HG02610 (cell line): ENCODE results near the gene CEP250.
"Not testable (repeated sequence)": the region's sequence is repeated elsewhere in the genome, so short reads cannot be mapped to it uniquely, and the experiment has no call there.

Experiments used
- ATAC-seq: cut with Tn5 transposase; IDR thresholded peaks from one replicate; pipeline ENCODE4 v1.9.1; 2021; ENCODE audit warnings: mild to moderate bottlenecking, moderate library complexity; ENCODE audit not compliant: unreplicated experiment

The CEP250 gene

DNA sequence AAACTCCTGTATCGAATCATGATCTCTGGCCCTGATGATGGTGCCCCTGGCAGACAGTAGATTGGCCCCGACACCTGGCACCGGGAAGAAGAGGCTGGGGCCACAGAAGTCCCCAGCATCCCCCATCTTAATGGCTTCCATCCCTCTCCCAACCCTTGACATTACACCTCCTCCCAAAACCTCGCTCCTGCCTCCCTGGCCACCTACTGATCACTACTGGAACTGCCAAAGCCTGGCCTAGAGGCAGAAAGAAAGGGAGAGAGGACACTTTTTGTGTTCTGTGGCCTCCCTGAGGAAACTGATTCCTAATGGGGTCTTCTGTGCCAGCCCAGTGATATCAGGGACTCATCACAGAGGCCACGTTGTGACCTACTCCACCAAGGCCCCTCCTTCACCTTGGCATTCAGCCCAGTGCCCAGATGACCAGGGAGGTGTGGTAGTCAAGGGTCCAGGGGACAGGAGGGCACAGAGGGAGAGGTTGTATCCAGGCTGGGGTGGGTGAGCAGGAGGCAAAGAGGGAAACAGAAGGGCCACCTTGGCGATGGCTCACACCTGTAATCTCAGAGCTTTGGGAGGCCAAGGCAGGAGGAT, 68.0 kb downstream of the CEP250 start:
- no peak for ATAC-seq

DNA sequence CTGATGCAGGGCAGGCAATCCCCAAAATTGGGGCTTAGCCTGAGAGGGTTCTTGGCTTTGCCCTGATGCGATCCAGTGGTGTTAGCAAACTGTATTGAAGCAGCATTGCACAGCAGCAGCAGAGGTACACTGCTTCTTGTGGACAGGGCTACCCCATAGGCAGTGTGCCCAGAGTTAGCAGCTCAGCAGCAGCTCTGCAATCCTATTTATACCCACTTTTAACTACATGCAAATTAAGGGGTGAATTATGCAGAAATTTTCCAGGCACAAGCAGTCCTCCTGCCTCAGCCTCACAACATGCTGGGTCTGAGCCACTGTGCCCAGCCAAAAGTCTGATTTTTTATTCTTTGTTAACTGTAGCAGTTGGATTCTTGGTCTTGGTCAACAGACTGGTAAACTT, 70.2 kb downstream of the CEP250 start:
- ATAC-seq: no peak

DNA sequence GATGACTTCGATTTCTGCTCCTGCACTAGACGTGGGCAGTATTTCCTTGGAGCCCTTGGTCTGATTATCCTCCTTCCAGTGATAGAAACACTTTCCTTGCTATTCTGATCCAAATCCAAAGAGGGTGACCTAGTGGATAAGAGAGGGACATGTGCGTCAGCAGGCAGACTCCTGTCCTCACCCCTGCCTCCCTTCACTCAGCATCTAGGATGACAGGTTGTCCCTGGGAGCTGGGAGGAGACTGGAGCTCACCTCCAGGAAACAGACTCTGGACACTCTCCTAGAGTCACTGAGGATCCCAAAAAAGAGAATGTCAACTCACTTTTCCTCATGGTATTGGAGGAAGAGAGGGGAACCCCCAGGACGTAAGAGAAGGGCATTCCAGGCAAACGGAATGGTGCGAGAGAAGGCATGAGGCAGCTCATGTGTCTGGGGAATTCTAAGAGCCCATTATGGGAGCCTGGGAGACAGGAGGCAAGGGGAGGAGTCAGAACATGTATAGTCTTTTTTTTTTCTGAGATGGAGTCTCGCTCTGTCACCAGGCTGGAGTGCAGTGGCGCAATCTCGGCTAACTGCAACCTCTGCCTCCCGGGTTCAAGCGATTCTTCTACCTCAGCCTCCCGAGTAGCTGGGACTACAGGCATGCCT, 71.8 kb downstream of the CEP250 start:
- ATAC-seq: no peak

DNA sequence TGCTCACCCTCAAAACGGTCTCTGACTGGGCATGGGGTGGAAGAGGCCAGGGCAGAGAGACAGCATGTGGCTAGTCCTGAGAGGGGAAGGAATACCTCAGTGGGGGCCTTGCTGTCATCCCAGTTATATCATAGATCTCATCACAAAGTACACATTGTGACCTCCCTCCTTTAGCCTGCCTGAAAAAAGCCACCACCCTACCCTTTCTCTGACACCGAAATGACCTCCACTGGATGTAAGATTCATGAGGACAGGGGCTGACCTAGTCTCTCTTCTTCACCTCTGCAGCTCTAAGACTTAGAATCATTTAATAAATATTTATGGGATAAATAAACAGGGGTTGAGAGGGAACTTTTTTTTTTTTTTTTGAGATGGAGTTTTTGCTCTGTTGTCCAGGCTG, 74.2 kb downstream of the CEP250 start, which contains the start of gene C20orf173:
TSS of gene C20orf173 (minus strand) at position 101 of the 400 bp plus-strand sequence. CDS start 279 bp downstream, outside the sequence.
- no peak for ATAC-seq

DNA sequence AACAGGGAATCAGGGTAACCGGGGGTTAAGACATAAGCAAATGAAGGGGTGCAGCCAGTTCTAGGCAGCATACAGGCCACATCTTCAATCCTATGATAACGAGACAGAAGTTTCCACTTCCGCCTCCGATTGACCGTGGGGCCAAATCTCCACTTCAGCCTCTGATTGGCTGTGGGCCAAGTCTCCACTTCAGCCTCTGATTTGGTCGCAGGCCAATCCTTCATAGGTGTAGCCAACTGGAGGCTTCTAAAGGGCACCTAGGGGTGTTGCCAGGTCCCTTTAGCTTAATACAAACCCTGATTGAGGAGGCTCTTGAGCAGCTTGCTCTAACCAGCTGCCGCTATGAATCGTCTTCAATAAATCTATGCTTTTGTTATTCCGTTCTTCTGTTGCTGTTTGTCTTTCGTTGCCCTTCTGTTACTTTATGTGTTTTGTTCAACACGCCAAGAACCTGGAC, 84.4 kb downstream of the CEP250 start:
- peak; percentile 71 for ATAC-seq

DNA sequence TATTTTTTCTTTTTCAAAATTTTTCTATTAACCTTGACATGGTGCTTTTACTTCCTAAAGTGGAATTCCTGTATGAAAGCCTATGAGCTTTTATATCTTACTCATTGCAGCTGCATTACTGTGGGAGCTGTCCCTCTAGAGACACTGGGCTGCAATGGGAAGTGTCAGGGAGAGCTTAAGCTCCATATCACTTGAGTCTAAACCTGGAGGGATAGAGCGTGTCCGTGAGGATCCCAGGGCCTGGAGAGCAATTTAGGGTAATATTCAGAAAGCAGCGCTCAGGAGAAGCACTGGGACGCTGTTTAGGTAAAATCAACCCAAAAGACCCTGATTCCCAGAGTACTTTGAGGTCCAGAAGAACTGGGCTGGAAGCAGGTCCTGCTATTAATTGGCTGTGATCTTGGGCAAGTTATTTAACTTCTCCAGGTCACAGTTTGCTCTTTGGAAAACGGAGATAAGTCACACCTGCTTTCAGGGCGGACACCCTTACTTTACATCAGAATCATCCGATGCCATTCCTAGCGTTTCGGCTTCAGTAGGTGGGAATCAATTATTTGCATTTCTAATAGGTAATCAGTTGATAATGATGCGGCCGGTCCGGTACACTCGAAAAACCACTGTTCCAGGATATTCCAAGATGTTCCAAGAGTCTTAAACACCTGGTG, 85.9 kb downstream of the CEP250 start:
- no peak for ATAC-seq

DNA sequence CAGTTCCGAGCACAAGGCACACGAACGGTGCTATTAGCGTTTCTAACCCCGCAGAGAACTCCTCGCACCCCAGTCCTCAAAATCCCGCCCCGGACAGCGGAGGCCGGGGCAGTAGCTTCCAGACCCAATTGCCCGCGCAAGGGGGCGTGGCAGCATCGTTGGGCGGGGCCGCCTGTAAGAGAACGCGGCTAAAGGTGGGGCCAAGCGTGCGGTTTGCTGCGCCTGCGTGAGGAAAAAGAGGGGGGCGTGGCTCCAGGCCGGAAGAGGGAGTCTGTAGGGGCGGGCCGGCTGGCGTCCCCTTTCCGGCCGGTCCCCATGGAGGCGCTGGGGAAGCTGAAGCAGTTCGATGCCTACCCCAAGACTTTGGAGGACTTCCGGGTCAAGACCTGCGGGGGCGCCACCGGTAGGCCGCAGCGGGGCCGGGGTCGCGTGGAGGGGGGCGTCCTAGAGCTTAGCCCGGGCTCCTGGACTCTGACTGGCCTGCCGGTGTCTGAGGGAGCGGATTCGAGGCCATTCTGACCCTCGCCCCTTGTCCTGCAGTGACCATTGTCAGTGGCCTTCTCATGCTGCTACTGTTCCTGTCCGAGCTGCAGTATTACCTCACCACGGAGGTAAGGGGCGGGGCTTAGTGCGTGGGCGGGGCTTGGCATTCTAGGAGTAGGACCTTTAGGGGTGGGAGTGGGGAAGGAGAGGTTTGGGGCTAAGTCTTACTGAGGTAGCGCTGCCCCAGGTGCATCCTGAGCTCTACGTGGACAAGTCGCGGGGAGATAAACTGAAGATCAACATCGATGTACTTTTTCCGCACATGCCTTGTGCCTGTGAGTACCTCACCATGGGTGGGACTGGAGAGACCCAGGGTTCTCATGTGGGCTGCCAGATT, 86.6 kb downstream of the CEP250 start, which contains the start of gene ERGIC3:
TSS of gene ERGIC3 (plus strand) at position 296 of the 880 bp plus-strand sequence. CDS start at position 316, 20 bp downstream.
- peak; percentile 88 for ATAC-seq

DNA sequence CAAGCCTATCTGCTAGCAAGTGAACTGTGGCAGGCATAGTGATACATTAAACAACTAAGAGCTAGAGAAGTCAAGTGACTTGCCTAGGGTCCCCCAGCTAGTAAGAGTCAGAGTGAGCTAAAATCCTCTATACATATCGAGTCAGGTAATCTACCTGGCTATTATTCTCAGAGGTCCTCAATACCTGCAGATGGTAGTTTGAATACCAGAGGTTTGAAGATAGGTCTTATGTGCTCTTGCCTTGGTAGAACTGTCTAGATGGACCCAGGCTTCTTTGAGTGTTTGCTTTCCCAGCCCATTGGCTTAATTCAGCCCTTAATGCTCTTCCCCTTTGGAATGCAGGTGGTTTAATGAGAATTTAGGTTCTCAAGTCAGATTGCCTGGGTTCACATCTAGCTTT, 87.6 kb downstream of the CEP250 start:
- ATAC-seq: no peak

DNA sequence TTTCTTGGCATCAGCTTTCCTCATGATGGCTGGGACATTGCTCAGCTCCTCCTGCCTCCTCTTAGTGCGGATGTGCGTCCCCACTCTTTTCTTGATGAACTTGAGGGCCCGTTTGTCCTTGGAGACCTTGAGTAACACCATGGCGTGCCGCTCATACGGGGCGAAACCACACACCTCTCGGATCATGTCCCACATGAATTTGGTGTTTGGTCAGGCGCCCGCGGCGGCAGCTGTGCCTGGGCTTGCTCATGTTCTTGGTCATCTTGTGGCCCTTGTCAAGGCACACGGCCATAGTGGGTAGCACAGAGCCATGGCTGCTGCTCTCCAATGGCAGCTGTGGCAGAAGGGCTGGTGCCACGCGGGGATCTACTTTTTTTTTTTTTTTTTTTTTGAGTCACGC, 89.0 kb downstream of the CEP250 start:
- no peak for ATAC-seq

DNA sequence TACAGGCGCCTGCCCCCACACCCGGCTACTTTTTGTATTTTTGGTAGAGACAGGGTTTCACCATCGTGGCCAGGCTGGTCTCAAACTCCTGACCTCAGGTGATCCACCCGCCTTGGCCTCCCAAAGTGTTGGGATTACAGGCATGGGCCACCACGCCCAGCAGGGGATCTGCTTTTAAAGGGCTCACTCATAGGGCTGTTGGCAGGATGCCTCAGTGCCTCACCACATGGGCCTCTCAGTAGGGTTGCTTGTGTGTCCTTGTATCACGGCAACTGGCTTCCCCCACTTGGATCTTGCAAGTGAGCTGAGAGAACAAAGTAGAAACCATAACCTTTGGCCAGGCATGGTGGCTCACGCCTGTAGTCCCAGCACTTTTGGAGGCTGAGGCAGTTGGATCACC, 89.5 kb downstream of the CEP250 start:
- ATAC-seq: not testable (repeated sequence)

DNA sequence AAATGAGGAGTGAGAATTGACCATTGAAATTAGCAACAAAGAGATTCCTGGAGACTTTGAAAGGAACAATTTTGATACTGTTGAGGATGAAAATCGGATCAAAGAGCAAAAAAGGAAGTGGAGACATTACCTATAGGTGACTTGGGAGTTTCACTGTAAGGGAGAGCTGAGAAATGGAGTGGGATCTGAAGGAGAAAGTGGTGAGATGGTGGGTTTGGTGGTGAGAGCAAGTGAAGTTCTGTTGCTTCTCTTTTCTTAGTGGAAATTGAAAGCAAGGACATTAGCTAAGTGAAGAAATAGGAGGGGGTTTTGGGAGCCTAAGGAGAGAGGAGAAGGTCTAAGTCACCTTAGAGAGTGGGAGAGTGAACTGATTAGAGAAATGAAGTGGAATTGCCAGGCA, 90.7 kb downstream of the CEP250 start:
- ATAC-seq: no peak

DNA sequence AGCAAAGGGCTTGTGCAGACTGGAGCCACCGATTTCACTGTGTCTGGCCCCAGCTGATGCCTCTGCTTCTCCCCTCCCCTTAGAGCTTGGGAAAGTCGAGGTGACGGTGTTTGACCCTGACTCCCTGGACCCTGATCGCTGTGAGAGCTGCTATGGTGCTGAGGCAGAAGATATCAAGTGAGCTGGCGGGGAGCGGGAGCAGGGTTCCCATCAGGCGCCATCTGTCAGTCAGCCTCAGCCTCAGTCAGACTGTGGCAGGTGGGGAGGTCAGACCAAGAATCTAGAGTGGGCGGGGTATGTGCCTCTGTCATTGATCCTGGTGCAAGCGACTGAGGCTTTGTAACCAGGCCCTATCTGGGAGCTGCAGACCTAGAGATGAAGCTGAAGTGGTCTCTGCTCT, 91.9 kb downstream of the CEP250 start:
- ATAC-seq: no peak

DNA sequence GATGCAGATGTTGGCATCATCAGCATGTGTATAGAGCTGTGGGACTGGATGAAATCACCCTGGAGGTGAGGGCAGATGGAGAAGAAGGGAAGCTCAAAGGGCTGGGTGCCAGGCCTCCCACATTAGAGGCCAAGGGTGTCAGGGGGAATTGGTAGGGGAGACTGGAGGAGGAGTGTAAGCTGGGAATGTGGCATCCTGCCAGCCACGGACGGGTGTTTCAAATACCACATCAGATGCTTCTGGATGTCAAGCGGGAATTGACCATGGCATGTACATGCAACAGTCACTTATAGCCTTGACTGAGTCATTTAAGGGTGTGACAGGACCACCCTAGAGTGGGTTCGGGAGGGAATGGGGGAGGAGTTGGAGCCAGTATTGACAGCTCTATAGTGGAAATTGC, 96.1 kb downstream of the CEP250 start:
- ATAC-seq: no peak

DNA sequence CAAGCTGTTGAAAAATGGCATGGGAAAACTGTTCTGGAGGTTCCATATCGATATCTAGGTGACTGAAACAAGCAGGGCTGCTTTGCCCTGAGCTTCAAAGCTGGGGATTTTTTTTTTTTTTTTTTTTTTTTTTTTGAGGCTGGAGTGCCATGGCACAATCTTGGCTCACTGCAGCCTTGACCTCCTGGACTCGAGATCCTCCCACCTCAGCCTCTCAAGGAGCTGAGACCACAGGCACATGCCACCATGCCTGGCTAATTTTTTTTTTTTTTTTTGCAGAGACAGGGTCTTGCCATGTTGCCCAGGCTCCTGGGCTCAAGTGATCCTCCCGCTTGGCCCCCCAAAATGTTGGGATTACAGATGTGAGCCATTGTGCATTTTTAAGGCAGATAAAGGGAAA, 97.5 kb downstream of the CEP250 start:
- ATAC-seq: no peak

DNA sequence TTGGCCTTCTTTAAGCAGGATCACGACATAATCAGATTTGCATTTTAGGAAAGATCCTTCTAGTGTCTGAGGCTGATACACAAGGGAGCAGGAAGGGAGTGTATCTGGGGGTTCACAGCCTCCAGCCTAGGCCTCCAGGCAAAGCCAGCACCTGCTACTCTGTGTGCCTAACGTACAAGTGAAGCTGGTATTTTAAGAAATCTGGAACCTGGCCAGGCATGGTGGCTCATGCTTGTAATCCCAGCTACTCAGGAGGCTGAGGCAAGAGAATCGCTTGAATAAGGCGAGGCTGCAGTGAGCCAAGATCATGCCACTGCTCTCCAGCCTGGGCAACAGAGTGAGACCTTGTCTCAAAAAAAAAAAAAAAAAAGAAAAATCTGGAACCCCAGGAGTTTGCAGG, 100.1 kb downstream of the CEP250 start:
- not testable (repeated sequence) for ATAC-seq

DNA sequence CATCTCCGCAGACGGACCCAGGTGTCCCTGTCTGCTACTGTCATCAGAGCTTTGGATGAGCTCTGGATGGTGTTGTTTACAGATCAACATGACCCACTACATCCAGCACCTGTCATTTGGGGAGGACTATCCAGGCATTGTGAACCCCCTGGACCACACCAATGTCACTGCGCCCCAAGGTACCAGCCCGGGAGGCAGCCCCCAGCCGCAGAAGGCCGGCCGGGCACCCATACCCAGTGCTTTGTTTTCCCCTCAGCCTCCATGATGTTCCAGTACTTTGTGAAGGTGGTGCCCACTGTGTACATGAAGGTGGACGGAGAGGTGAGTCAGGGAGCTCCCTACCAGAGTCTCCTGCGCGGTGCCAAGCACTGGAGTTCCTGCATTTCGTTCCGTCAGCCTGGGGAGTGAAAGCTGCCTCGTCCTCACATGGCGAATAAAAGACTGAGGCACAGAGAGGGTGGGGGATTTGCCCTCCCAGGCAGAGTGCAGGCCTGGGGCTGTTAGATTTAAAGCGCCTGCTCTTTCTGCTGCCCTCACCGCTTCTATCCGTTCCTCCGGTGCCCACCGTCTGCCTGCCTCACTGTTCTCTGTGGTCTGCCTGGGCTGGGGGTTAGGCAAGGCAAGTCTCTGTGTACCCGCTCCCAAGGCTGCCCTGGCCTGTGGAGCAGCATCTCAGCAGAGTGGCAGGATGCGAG, 100.7 kb downstream of the CEP250 start:
- no peak for ATAC-seq

DNA sequence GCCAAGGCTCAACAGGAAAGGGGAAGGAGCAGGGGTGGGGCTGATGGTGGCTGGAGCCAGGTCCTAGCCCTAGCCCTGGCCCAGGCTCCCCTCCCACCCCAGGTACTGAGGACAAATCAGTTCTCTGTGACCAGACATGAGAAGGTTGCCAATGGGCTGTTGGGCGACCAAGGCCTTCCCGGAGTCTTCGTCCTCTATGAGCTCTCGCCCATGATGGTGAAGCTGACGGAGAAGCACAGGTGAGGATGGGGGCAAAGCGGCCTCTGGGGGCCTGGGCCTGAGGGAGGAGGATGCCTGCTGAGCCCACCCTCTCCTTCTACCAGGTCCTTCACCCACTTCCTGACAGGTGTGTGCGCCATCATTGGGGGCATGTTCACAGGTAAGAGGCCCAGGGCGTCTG, 101.5 kb downstream of the CEP250 start:
- ATAC-seq: no peak

DNA sequence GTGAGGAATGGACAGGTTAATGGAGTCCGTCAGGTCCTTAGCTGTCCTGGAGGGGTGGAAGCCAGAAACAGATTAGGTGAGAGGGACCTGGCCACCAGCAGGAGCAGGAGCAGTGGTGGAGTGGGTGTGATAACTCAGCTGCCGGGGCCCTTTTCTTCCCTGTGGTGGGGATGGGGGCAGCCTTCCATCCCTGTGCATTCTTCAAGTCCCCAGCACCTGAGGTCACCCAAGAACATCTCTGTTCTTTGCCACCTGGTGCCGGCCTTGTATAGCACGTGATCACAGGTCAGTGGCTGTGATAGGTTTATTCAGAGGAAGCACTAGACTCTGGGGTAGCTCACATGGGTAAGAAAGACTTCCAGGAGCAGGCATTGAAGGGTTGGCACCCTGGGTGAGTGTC, 103.1 kb downstream of the CEP250 start:
- no peak for ATAC-seq

DNA sequence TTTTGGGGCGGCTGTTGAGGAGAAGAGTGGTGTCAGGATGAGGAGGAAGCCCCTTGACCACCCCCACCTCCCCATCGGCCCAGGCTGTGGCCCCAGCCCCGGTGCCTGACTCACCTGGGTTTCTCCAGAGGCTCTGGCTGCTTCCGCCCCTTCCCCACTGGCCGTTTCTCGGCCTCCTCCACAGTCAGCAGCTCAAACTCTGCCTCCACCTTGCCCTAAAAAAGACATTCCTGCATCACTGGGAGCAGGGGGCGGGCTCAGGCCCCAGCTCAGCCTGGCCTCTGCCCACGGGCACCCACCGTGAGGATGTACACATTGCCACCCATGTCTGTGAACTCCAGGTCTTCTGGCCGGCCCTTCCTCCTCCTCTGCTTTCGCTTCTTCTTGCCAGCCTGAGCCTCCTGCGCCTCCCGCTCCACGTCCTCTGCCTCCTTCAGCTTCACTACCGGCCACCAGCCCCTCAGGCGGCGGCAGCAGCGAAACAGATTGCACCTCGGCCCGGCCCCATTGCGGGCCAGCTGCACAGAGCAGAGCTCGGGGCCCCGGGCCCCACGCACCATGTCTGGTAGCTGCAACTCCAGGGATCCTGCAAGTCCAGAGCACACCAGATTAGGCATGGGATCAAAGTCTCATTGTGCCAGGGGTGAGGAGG, 103.8 kb downstream of the CEP250 start:
- no peak for ATAC-seq

DNA sequence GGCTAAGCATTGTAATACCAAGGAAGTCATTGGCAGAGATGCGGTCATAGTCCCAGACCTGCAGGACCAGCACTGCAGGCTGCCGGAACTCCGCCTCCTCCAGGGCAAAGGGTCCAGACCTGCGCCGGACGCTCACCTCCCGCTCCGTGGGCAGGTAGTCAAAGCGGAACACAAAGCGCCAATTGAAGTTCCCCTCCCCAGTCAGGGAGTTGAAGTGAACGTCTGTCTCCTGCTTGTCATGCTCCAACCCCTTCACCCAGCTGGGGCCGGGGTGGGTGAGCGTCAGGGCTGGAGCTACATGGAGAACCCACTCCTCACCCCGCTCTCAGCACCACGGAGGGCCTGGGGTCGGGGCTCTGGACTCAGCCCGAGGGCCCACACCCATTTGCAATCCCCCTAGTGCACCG, 104.7 kb downstream of the CEP250 start:
- ATAC-seq: no peak
